MV-4-11 (cell line): ENCODE measurements around the gene MYO1D.

ENCODE experiments used
- DNase-seq: peaks from one replicate; lab custom pipeline; 2025; lab: John Stamatoyannopoulos, UW

Gene MYO1D

DNA sequence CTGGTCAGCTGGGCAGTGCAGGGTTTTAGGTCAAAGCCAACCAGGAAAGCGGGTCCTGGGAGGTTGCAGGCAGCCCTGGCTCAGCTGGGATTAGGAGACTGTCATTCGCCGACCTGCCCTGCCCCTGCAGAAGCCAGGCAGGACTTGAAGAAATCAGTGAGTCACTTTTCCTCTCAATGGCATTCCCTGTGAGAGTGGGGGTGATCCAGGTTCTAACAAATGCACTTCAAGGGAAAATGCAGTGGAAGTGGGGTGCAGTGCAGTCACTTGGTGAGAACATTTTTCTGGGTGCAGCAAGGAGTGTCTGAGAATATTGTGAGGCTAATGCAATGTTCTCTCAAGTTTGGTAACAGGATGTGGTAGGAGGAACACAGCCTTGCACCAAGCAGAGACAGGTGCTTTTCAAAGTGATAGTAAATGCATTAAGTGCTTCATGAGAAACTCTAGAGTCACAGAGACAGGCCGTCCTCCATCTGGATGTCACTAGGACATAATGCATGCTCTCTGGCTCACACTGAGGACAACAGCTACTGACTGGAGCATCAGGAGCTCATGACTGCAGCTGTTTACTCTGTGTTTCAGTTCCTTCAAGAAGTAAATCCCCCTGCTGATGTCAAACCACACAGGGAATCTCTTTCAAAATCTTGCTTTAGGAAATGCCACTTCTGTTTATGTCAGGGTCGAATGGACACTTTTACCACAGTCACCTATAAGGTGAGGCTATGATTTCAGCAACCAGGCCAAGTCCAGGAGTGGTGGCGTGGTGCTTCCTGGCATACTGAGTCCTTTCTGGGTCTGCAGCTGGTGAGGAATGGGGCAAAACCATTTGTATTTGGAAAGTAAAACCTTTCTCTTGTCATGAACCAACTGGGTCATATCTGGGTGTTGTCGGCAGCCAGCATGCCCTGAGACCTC, 373.4 kb downstream of the MYO1D start:
- DNase-seq, result peak; percentile 94

DNA sequence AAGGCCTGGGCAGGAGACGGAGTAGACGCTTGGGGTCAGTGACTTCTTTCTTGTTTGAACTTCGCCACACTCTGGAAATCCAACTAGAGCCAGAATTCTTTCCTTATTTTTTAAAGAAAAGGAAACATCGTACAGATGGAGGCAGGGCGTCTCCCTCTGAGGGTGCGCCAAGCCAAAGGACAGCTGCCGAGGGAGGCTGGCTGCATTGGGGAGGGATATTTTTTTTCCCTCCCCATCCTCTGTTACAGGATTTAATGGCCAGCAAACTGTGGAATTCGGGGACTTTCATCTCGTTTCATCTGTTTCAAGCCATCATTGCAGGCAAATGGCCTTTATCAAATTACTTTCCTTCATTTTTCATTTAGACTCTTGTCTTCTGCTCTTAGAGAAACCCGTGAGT, 374.2 kb downstream of the MYO1D start:
- no peak for DNase-seq

DNA sequence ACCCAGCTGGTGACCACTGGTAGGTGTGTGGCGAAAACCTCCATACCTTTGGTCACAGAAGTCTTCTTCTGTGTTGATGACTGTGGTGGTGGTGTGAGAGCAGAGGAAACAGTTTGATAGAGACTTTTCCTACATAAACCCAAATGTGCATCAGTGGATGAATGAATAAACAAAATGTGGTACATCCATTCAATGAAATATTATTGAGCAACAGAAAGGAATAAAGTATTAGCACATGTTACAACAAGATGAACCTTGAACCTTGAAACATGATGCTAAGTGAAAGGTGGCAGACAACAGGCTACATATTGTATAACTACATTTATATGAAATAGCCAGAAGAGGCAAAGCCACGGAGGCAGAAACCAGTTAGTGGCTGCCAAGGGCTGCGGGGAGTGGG, 374.9 kb downstream of the MYO1D start:
- no peak for DNase-seq

DNA sequence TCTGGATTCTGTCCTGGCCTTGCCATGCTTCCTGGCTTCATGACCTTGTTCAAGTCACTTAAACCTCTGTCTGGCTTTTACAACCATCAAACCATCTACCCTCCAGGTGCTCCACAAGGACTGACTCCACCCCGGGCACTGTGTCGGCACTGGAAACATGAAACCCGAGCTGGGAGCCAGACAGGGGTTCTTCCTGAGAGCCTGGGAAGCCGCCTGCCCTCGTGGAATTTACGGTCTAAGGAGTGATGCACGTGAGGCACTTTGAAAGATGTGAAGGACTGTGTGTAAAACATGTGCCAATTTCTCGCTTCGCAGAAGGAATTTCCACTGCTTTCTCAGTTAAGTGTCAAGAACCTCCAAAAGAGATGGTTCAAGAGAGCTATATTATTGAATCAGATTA, 378.5 kb downstream of the MYO1D start:
- no peak for DNase-seq

DNA sequence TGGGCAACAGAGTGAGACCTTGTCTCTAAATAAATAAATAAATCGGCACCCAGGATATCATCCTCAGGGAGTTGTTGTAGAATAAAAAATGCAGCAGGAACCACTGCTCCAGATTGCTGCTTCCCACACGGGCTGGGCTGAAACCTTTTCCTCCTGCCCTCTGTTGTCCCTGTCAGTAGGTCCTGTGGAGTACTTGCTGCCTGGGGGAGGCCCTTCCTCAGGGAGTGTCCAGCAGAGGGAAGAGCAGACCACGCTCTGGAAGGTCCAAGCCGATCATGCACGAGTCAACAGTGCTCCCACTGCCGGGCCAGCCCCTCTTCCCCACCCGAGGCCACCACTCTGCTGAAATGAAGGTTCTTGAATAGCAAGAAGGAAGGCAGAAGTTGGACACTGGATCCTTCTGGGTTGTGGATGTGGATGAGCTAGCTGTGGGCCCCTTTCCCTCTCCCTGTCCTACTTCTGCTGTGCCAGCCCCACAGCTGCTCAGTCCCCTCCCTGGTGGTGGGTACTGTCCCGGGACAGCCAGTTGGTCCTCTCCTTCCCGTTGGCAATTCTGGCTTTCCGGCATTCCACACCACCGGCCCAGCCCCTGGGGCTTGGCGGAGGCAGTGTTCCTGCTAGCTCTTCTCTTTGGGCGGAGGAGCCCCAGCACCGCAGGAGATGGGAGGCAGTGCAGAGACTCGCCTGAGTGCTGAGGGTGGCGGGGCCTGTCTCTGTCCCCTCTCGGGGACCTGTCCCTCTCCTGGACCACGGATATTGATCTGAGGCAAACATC, 379.3 kb downstream of the MYO1D start:
- no peak for DNase-seq

DNA sequence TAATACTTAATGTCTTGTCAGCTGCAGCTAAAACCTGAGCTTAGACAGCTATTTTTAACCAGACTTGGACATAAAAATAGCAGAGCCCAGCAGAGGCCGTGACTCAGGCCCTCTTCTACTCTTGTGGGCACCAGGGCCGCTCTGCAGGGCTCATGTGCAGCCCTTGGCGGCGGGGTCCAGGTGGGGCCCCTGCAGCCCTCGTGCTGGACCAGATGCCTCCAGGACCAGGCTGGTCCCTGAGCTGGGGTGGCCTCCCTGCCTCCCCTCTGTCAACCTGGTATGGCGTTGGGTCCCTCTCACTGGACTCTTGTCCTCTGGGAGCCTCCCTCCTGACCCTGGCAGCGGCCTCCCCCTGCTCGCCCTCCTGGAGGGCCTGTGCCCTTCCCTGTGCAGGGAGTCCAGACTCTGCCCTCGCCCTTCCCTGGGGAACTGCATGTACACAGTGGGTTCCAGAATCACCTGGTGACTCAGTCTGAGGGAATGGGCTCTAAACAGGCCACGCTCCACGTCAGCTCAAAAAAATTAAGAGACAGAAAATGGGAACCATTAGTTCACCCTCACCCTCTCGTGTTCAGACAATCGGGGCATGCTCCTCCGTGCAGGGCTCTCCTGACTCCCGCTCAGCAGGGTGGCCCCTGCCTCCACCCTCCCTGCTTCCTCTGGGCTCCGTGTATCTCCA, 380.4 kb downstream of the MYO1D start:
- DNase-seq, result peak; percentile 59

DNA sequence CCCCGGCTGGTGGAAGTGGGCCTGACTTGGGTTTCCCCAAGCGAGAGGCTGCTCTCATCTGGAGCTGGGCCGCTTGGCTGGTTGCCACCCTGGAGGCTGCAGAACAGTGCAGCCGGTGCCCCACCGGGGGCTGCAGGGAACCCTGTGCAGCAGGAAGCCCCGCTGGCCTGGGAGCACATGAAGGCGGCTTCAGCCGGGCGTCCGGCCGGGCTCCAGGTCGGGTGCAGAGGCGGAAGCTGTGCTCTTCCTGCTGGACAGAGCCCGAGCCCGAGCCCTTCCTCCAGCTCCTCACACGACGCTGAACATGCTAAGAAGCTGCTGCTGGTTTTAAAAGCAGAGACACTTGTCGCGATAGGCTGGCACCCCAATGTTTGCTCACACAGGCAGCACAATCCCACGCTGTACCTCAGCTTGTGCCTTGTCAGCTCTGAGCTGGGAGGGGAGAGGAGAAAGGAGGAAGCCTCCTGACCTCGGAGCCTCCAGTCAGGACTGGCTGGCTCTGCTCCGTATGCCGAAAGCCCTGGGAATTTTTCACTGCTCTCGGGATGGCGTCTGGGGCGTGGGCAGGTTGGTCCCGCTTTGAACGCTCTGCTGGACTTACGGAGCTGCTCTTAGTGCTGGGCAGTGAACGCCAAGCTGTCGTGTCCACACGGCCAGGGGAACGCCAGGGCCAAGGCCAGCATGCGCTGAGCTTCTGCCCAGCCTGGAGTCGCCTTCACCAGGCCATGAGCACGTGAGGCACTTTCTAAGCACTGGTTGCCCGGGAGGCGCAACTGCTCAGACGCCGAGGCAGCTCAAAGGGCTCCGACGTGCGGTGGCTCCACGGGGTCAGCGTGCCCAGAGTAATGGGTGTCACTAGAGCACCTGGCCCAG, 381.3 kb downstream of the MYO1D start:
- DNase-seq, result no peak

DNA sequence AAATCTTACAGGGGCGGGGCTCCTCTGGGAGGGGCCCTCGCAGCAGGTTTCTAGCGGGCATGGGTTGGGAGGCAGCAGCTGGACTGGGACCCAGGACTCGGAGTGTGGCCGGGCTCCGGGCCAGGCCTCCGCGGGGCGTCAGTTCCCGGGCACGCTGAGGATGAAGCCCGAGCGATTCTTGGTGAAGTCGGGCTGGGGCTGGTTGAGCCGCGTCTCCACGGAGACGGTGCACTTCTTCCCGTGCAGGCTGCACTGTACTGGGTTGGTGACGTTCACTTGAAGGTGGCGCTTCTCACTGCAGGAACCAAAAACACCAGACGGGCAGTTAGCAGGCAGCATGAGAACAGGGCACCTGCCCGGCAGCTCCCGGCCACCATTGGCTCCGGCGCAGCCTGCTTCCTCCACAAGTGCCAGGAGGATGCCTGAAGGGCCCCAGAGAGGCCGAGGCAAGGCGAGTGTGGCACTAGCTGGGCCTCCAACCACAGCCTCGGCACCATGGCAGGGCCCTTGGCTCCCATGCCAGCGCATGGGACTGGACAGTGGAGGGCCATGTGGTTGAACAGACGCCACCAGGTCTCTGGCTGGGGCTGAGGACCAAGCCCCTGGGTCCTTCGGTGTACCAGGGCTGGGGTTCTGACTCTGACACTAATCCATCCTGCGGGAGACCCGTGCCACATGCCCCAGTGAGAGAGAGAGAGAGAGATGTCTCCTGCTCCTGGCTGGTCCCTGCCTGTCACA, 382.1 kb downstream of the MYO1D start:
- peak; percentile 57 for DNase-seq

DNA sequence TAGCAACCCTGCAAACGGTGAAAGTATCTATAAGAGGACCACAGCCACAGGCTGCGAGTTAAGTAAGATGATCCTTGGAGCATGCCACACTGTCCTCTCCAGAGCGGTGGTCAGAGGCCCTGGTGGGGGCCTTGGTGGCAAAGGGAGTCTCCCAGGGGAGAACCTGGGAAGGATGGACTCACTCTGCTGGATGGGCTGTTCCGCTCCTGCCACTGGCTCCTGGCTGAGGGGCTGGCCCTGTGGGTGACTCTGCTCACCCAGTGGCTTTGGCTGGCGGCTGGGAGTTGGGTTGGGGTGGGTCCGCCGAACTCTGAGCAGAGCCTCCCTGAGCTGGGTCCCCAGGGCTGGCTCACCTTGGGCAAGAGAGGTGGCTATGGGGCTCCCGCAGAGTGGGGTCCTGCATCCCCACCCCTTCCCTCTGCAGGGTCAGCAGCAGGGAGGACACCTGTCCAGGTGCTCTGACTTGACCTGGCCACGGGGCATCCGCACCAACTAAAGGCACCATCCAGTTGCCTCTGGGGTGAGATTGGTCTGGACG, 382.9 kb downstream of the MYO1D start:
- DNase-seq, result no peak

DNA sequence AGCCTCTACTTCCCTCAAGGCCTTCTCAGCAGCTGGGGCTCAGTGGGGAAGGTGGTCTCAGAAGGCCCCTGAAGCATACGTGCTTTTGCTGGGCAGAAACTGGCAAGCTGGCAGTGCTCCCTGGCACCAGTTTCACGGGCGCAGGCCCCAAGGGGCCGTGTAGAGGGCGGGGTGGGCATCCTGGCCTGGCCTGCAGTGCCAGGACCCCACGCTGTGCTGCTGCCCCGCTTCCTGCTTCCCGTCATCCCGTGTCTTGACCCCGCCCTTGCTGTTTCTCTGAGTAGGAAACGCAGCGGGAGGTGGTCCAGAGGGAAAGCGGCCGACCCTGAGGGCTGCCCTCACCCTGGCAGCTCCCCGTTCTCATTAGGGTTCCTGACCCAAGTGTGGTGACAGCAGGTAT, 383.4 kb downstream of the MYO1D start:
- no peak for DNase-seq

DNA sequence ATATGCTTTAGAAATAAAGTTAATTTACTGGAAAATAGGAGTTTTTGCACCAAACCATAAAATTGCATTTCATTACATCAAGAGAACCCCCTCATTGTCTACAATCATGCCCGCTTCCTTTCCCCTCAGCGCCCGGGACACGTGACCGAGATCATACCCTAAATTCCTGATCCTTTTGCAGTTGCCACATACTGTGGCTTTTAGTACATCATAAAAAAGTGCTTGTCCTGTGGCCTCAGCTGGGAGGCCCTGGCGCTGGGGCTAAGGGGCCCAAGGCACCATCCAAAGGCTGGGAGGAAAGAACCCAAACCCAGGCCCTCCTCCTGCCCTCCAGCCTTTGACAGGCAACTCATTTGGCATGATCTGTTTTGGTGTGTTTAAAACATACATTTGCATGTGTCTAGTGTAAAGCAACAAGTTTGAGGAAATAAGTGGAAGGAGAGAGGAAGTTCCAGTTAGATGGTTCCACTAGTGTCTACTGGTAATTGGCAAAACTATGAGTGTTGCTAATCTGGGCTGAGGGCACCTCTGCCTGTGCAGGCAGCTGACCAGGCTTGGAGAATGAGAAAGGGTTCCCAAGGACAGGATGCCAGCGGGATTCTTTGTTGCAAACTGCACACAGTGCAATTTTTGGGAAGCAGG, 384.2 kb downstream of the MYO1D start:
- DNase-seq, result peak; percentile 85

DNA sequence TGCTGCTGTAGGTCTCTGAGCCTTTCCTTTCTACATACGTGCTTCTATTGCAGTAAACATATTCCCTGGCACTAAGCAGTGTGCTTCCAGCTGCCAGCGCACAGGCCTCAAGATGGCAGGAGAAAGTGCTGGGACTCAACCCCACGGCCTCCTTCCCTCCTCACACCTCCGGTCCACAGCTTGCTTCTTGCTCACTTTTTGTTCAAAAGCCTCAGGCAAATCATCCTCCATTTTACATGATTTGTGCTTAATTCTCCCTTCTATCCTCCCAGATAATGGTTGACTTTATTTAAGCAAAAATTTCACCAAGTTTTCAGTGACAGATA, 384.7 kb downstream of the MYO1D start:
- DNase-seq, result no peak

DNA sequence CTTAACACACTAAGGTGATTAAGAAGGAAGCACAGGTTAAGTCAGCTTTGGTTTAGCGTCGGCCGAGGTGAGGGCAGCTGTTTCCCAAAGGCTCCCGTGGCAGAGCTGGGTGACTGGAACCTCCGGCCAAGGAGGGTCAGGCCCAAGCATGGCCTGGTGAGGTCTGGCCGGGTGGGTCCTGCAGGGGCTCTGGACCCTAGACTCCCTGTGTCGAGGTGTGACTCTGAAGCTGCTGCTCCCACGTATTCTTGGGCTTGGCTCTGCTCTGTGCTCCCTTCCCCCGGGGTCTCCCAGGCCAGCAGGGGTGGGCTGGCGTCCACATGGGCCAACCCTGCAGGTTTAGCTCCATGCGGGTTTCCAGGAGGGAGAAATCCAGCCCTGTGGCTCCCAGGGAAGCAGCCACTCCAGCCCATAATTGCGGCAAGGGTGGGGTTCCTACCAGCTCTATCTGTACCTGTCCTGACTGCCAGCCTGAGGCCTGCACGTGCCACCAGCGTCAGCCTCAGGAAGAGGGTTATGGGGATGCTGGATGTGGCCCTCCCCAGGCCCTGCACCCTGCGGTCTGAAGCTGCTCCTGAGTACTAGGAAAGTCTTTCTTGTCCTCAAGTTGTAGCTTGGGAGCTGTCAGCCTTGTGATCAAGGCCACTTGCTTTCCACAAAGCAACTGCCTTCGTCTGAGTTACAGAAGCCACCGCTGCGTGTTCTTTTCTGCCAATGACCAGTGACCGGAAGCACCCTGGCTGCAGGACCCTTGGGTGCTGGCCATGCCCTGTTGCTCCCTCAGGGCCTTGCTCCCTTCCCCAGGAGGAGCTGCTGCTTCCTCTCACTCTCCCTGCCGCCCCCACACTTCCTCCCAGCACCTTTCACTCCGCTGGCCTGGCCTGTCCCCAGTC, 385.3 kb downstream of the MYO1D start:
- DNase-seq, result no peak

DNA sequence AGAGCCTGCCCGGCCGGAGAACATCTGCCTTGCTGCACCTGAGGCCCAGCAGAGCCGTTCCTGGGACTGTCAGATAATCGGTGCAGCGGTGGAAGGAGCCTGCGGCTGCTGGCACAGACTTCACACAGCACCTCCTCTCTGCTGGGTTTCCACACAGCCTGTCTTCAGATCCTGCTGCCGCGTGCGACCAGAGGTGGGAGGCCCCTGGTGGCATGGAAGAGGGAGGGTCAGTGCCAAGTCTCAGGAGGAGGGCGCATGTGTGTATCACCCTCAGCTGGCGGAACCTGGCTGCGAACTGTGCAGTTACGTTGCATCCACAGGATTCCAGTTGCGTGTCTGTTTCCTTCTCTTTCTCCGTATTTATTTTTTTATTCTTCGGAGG, 386.8 kb downstream of the MYO1D start:
- DNase-seq, result no peak

DNA sequence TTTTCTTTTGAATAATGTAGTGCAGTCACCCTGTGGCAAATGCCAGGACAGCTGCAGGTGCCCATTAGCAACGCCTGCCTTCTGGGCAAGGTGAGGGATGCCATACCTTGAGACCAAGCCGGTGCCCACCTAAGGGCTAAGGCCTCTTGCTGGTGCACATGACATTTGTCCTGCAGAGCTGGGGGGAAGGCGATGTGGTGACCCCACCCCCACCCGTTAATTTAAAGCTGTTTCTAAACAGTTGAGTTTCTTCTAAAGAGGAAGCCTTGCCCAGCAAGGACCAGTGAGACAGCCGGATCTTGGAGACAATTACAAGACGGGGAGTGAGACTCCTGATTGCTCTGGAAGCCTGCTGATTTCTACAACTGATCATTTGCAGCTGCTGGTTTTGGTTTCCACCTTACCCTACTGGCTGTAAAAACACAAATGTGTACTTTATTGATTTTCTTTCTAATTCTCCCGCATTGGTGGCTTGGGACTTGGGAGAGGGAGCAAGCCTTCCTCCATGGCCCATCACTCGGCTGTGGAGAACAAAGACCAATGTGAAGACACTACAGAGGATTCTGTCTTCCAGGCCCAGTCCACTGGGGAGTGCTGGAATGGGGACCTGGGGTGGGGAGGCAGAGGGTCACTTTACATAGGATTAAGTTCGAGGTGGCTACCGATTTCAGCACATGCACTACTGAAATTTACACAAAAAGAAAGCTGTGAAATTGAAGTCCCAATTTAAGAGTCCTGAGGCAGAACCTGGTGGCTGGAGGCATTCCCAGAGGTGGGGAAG, 387.4 kb downstream of the MYO1D start:
- peak; percentile 38 for DNase-seq

DNA sequence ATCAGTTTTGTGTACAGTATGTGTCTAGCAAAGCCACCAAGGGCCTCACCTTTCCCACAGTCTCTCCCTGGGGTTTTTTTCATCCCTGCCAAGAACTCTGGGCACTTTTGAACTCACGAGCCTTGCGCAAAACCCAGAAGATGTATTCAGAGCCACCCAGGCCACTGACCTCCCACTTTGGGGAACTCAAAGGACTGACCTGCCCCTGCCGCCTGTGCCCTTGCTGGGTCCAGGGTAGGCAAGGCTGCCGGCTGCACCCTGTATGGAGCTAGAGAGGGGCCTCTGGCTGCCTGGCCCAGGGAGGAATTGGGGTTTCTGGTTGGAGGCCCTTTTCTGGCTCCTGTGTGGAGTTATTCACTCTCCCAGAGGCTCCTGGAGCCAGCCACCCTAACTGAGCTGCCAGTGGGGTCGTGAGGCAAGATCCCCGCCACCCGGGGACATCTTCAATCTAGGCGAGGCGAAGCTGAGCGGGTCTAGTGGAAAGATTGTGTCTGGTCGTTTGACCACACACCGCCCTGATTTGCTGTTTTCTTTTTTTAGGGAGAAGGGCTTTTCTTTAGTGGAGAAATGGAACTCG, 388.2 kb downstream of the MYO1D start:
- DNase-seq, result no peak

DNA sequence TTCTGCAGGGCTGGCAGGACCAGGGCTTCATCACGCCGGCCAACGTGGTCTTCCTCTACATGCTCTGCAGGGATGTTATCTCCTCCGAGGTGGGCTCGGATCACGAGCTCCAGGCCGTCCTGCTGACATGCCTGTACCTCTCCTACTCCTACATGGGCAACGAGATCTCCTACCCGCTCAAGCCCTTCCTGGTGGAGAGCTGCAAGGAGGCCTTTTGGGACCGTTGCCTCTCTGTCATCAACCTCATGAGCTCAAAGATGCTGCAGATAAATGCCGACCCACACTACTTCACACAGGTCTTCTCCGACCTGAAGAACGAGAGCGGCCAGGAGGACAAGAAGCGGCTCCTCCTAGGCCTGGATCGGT, 388.8 kb downstream of the MYO1D start:
- DNase-seq, result no peak

DNA sequence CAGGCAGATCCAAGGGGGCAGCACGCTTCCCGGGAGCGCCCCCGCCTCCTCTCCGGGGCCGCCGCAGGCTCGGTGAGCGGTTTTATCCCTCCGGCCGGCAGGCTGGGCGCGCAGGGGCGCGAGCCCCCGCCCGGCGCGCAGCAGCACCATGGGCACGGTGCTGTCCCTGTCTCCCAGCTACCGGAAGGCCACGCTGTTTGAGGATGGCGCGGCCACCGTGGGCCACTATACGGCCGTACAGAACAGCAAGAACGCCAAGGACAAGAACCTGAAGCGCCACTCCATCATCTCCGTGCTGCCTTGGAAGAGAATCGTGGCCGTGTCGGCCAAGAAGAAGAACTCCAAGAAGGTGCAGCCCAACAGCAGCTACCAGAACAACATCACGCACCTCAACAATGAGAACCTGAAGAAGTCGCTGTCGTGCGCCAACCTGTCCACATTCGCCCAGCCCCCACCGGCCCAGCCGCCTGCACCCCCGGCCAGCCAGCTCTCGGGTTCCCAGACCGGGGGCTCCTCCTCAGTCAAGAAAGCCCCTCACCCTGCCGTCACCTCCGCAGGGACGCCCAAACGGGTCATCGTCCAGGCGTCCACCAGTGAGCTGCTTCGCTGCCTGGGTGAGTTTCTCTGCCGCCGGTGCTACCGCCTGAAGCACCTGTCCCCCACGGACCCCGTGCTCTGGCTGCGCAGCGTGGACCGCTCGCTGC, 389.3 kb downstream of the MYO1D start:
- DNase-seq, result no peak
